ENCODE data around the gene DYTN.

Gene DYTN

GRCh38 chr2:206611736-206612135, 106.5 kb downstream of the DYTN start:
- DNase-seq = no peak

- DNase-seq = no peak
Observed at GRCh38 chr2:206611191-206611590, 107.0 kb downstream of the DYTN start.

- no peak for DNase-seq
Observed at GRCh38 chr2:206610451-206610850, 107.7 kb downstream of the DYTN start.

- DNase-seq = no peak
Observed at GRCh38 chr2:206603243-206603642, 115.0 kb downstream of the DYTN start.

Measured in hematopoietic multipotent progenitor cell treated with erythropoietin and hydrocortisone succinate and interleukin-3 and kit ligand, for 6 days (in vitro differentiated cells).